Thyroid gland (tissue), 4 donors: ENCODE data around the gene CD82. TPM values are rescaled to one million over a fixed set of nuclear protein-coding genes. Genes with fewer than 3 reads are reported as not detected.

Source experiments
- DNase-seq, 2 donors: peaks; one replicate each; pipeline ENCODE4 v3.0.0-alpha.2; 2019
- H3K27ac ChIP-seq, 3 donors: fragments of 200-600 bp; sonication (generic); 1 replicate in 2 of 3; 2 replicates in 1 of 3; pipeline ENCODE4 v1.5.1; 2016 to 2019; ENCODE audit warnings: mild to moderate bottlenecking in 1 of 3, moderate library complexity in 1 of 3
- H3K27me3 ChIP-seq: fragments of 200-600 bp; sonication (generic); one replicate; pipeline ENCODE4 v1.5.1; 2019
- H3K36me3 ChIP-seq, 2 donors: fragments of 200-600 bp; sonication (generic); one replicate each; pipeline ENCODE4 v1.5.1; 2016 to 2019
- H3K4me1 ChIP-seq, 2 donors: fragments of 200-600 bp; sonication (generic); one replicate each; pipeline ENCODE4 v1.5.1; 2017 to 2019
- H3K4me3 ChIP-seq, 3 donors: fragments of 200-600 bp; sonication (generic); replicated peaks in 1 of 3; 1 replicate in 2 of 3; 2 replicates in 1 of 3; pipeline ENCODE4 v1.5.1; 2016; ENCODE audit warnings: mild to moderate bottlenecking in 1 of 3
- H3K9me3 ChIP-seq: fragments of 200-600 bp; sonication (generic); one replicate; pipeline ENCODE4 v1.5.1; 2017
- POLR2A ChIP-seq, 2 donors: fragments of 450-650 bp; IDR thresholded peaks; one replicate each; pipeline ENCODE4 v1.6.1; 2017; ENCODE audit warnings: antibody characterized with exemption in 2 of 2, mild to moderate bottlenecking in 2 of 2, moderate library complexity in 1 of 2
- WGBS, 2 donors: methylation state at CpG; one replicate each; pipeline ENCODE4 v1.1.5; 2017; 5-methylcytosine and 5-hydroxymethylcytosine counted together
- intact Hi-C: fragments of 100-400 bp; cut with DNase I; formaldehyde crosslinking; loops from one replicate; pipeline ENCODE4 v1.15.1; 2023
- total RNA-seq, 4 donors: library from RNA; depleted of rRNA; stranded (reverse); fragments of >200 nt; gene quantifications; one replicate each; pipeline ENCODE4 v1.2.3, GENCODE V29; 2016
- TF ChIP-seq, protein P1 (sequence below), 6 experiments: fragments of 200-600 bp in 3 of 6; fragments of 450-650 bp in 3 of 6; sonication (generic) in 3 of 6; IDR thresholded peaks; one replicate each; pipeline ENCODE4 v1.5.1; 2016 to 2019; ENCODE audit warnings: antibody characterized with exemption in 6 of 6, mild to moderate bottlenecking in 2 of 6, inconsistent platforms in 1 of 6, moderate library complexity in 1 of 6

CD82 gene
- total RNA-seq, 4 donors from 2014 or later, result 11.8 to 24.0 (median 18.7) TPM

DNA sequence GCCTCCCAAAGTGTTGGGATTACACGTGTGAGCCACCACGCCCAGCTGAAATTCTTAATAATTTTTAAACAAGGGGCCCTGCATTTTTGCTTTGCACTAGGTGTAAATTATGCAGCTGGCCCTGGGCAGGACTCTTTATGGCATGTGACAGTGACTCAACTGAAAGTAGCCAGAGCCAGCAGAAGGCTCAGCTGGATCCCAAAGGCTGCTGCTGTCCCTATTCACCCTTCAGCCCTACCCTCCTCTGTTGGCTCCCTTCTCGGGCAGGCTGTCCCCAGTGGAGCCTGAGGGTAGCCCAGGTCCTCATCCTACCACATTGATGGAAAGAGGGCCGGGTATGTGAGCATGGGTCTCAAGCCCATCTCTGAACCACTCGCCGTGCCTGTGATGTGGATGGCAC lies 45.6 kb downstream of the CD82 start:
- intact Hi-C loops, result no loop called here
- H3K27me3 ChIP-seq, result no peaks in the 10 kb centered on the region
- peaks cover 7 to 9% of the 10 kb centered on the region in 2 donors for H3K4me1 ChIP-seq
- H3K36me3 ChIP-seq, result no peaks in the 10 kb centered on the region
- H3K4me3 ChIP-seq, result no peak overlapping the region
- H3K27ac ChIP-seq, result no peak overlapping the region
- TF ChIP-seq, protein P1, sequence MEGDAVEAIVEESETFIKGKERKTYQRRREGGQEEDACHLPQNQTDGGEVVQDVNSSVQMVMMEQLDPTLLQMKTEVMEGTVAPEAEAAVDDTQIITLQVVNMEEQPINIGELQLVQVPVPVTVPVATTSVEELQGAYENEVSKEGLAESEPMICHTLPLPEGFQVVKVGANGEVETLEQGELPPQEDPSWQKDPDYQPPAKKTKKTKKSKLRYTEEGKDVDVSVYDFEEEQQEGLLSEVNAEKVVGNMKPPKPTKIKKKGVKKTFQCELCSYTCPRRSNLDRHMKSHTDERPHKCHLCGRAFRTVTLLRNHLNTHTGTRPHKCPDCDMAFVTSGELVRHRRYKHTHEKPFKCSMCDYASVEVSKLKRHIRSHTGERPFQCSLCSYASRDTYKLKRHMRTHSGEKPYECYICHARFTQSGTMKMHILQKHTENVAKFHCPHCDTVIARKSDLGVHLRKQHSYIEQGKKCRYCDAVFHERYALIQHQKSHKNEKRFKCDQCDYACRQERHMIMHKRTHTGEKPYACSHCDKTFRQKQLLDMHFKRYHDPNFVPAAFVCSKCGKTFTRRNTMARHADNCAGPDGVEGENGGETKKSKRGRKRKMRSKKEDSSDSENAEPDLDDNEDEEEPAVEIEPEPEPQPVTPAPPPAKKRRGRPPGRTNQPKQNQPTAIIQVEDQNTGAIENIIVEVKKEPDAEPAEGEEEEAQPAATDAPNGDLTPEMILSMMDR (IDR thresholded peaks at IDR 0.05), result no peak
- TF ChIP-seq POLR2A (IDR thresholded peaks at IDR 0.05), result no peak
- DNase-seq, result no peak
- H3K9me3 ChIP-seq, result no peaks in the 10 kb centered on the region
- 93 to 96% methylated on average over 6 of the region's 6 CpGs for WGBS, 2 donors

DNA sequence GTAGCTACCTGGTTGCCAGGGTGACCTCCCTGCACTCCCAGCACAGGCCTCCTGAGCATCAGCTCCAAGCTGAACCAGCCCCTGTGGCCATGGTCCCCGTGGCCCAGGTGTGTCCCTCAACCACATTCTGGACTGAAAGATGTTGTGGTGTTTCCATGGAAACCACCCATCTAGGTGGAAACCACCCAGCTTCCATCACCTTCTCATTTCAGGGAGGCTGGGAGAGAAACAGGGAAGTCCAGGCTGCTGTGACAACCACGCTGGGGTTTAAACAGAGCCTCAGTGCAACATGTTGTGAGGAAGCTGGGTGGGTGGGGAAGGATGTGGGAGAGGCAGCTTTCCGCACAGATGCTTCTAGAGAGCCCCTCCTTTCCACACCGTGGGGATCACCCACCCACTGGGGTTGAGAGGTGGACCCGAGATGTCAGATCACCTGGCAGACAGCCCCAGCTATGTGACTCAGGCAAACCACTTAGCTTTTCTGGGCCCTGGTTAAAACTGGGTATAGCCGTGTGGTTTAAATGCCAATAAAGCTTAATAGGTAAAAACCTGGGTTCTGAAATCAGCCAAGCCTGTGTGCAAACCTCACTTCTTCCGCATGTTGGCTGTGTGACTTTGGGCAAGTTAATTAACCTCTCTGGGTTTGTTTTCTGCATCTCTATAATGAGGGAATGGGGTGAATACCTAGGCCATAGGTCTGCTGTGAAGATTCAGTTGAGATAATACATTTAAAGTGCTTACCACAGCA lies 46.4 kb downstream of the CD82 start:
- WGBS, 2 donors, result 61 to 70% methylated on average over 6 to 7 of the region's 7 CpGs
- no peak overlapping the region for H3K27ac ChIP-seq
- H3K9me3 ChIP-seq, result no peaks in the 10 kb centered on the region
- H3K4me3 ChIP-seq, result no peak overlapping the region
- no peaks in the 10 kb centered on the region for H3K36me3 ChIP-seq
- intact Hi-C loops, result no loop called here
- H3K27me3 ChIP-seq, result no peaks in the 10 kb centered on the region
- DNase-seq, result no peak
- H3K4me1 ChIP-seq, result peaks cover 7 to 9% of the 10 kb centered on the region in 2 donors
- no peak for TF ChIP-seq POLR2A (IDR thresholded peaks at IDR 0.05)
- TF ChIP-seq, protein P1 (IDR thresholded peaks at IDR 0.05), result no peak

DNA sequence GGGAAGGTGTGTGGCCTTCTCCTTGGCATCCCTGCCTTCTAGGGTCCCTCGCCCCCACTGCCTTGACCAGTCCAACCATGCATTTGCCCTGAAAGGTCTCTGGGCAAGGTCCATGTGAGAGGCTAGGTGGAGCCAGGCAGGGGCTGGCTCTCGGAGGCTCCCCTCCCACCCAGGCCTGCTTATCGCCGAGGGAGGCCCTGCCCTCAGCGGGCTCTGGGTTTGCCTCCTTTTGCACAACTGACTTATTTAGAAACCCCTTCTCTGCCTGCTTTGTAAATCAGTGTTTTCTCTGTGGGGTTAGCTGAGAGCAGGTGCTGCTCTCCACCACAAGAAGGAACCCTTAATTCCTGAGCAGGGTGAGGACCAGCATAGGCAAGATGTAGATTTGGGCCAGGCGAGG lies 47.7 kb downstream of the CD82 start:
- H3K4me3 ChIP-seq, result no peak overlapping the region
- no peaks in the 10 kb centered on the region for H3K36me3 ChIP-seq
- H3K27ac ChIP-seq, result no peak overlapping the region
- no peak for DNase-seq
- no peak for TF ChIP-seq POLR2A (IDR thresholded peaks at IDR 0.05)
- TF ChIP-seq, protein P1 (IDR thresholded peaks at IDR 0.05), result no peak
- no peaks in the 10 kb centered on the region for H3K9me3 ChIP-seq
- intact Hi-C loops, result no loop called here
- H3K27me3 ChIP-seq, result no peaks in the 10 kb centered on the region
- H3K4me1 ChIP-seq, result peaks cover 7 to 9% of the 10 kb centered on the region in 2 donors
- 90 to 100% methylated on average over 2 to 6 of the region's 6 CpGs for WGBS, 2 donors

DNA sequence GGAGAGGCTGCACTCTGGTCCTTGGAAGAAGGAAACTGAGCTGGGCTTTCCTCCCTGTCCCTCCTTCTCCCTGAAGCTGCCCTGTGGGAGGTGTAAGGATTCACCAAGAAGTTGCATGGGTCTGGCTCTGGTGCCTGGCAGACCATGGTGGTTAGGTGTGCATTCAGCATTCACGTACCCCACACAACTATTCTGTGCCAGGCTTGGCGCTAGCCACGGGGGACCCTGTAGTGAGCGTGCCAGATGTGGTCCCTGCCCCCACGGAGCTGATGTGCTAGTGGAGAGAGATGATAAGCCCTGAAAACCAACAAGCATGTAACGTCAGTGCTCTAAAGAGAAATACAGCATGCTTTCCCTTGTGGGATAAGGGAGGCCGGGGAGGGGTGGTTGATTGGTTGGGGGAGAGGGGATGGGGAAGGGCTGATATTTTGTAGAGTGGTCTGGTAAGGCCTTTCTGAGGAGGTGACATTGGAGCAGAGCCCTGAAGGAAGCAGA lies 48.9 kb downstream of the CD82 start:
- TF ChIP-seq POLR2A (IDR thresholded peaks at IDR 0.05), result no peak
- TF ChIP-seq, protein P1 (IDR thresholded peaks at IDR 0.05), result no peak
- H3K4me1 ChIP-seq, result no peaks in the 10 kb centered on the region
- H3K27me3 ChIP-seq, result no peaks in the 10 kb centered on the region
- H3K4me3 ChIP-seq, result no peak overlapping the region
- no peak for DNase-seq
- 89 to 92% methylated on average over 6 to 7 of the region's 7 CpGs for WGBS, 2 donors
- H3K9me3 ChIP-seq, result no peaks in the 10 kb centered on the region
- intact Hi-C loops, result loop anchor here (2.0 kb wide), 1 partner anchor 58 kb away; no protein-coding TSS in a partner anchor
- no peaks in the 10 kb centered on the region for H3K36me3 ChIP-seq
- no peak overlapping the region for H3K27ac ChIP-seq

DNA sequence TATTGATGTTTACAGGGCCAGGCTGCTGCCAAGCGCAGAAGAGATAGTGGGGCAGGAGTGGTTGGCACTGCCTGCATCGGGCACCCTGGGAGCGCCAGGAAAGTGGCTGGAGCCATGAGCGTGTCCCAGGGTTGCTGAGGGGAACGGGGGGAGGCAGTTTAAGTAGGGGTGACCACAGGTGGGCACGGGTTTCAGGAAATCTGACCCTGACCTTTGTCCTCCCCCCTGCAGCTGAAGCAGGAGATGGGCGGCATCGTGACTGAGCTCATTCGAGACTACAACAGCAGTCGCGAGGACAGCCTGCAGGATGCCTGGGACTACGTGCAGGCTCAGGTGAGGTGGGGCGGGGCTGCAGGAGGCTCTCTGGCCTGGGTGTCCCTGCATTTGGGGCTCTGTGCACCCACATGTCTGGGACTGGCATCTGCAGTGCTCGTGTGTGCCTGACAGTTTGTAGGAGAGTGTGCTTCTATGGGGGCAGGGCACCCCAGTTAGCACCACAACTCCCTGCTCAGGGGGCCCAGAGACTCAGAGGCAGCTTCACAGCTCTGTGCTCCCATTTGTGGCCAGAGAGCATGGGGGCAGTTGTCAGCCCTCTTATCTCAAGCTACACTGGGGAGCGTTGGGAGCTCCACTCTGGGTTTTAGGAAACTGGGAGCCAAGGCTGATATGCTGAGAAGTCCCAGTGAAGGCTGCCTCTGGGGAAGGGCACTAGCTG lies 49.7 kb downstream of the CD82 start:
- no peak for DNase-seq
- Histone ChIP-seq H3K27ac (no peak overlapping the region), H3K4me3 (no peak overlapping the region), H3K27me3 (no peaks in the 10 kb centered on the region), H3K9me3 (no peaks in the 10 kb centered on the region), H3K36me3 (no peaks in the 10 kb centered on the region), H3K4me1 (no peaks in the 10 kb centered on the region)
- intact Hi-C loops, result loop anchor here (2.0 kb wide), 1 partner anchor 58 kb away; no protein-coding TSS in a partner anchor
- TF ChIP-seq POLR2A (IDR thresholded peaks at IDR 0.05), result no peak
- TF ChIP-seq, protein P1 (IDR thresholded peaks at IDR 0.05), result no peak
- 88 to 89% methylated on average over 15 of the region's 15 CpGs for WGBS, 2 donors
